ENCODE data around the gene SPATA20.

GRCh38 chr17:50594892-50595291, 47.9 kb downstream of the SPATA20 start:
- TF ChIP-seq CTCF (IDR thresholded peaks at IDR 0.05) (no peak), POLR2A (IDR thresholded peaks at IDR 0.05) (no peak), EP300 (IDR thresholded peaks at IDR 0.05) (no peak)

Measured in ovary (tissue), 3 donors.